ENCODE measurements around the gene SCD5. TPM values are rescaled to one million over a fixed set of nuclear protein-coding genes. Genes with fewer than 3 reads are reported as not detected.

SCD5 gene
- total RNA-seq, 1 donor from 2014 or later = 61.7 TPM

- Mint-ChIP-seq H3K27me3 (ENCODE audit: low read depth, unreplicated experiment) (no peaks in the 10 kb centered on the region), H3K9me3 (ENCODE audit: unreplicated experiment) (no peaks in the 10 kb centered on the region), H3K27ac (ENCODE audit: unreplicated experiment) (no peak overlapping the region), H3K4me1 (ENCODE audit: low read depth, unreplicated experiment) (peaks cover 8% of the 10 kb centered on the region), H3K36me3 (ENCODE audit: low read depth, unreplicated experiment) (peaks cover 26% of the 10 kb centered on the region), H3K4me3 (ENCODE audit: unreplicated experiment) (no peak overlapping the region)
- no peak overlapping the region for H2AFZ ChIP-seq (ENCODE audit: low read depth, low read length)
- no peaks in the 10 kb centered on the region for H3K9me3 ChIP-seq (ENCODE audit: insufficient read depth, low read depth, low read length)
- no peak overlapping the region for H3K4me3 ChIP-seq (ENCODE audit: insufficient read depth, low read depth, low read length)
- FAIRE-seq (no peak), DNase-seq (ENCODE audit: low read depth) (no peak)
- H4K20me1 ChIP-seq (ENCODE audit: insufficient read depth, low read length) = no peaks in the 10 kb centered on the region
- H3K27me3 ChIP-seq (ENCODE audit: insufficient read depth, low read length) = no peaks in the 10 kb centered on the region
- H3K4me2 ChIP-seq (ENCODE audit: low read length) = no peak overlapping the region
- H3K9ac ChIP-seq (ENCODE audit: low read length) = no peak overlapping the region
- no peaks in the 10 kb centered on the region for H3K4me1 ChIP-seq (ENCODE audit: insufficient read depth, low read length)
- TF ChIP-seq EZH2 (IDR thresholded peaks at IDR 0.05; ENCODE audit: insufficient read depth, low read length) = no peak
- TF ChIP-seq, protein P1, sequence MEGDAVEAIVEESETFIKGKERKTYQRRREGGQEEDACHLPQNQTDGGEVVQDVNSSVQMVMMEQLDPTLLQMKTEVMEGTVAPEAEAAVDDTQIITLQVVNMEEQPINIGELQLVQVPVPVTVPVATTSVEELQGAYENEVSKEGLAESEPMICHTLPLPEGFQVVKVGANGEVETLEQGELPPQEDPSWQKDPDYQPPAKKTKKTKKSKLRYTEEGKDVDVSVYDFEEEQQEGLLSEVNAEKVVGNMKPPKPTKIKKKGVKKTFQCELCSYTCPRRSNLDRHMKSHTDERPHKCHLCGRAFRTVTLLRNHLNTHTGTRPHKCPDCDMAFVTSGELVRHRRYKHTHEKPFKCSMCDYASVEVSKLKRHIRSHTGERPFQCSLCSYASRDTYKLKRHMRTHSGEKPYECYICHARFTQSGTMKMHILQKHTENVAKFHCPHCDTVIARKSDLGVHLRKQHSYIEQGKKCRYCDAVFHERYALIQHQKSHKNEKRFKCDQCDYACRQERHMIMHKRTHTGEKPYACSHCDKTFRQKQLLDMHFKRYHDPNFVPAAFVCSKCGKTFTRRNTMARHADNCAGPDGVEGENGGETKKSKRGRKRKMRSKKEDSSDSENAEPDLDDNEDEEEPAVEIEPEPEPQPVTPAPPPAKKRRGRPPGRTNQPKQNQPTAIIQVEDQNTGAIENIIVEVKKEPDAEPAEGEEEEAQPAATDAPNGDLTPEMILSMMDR (IDR thresholded peaks at IDR 0.05; ENCODE audit: insufficient read depth, low read depth, low read length) = no peak
- no peaks in the 10 kb centered on the region for H3K79me2 ChIP-seq (ENCODE audit: insufficient read depth, low read length)
- no peak overlapping the region for H3K27ac ChIP-seq (ENCODE audit: low read depth, low read length)
- no peaks in the 10 kb centered on the region for H3K36me3 ChIP-seq (ENCODE audit: insufficient read depth, low read length)
Observed at GRCh38 chr4:82698412-82698811, 100.2 kb downstream of the SCD5 start.

DNA sequence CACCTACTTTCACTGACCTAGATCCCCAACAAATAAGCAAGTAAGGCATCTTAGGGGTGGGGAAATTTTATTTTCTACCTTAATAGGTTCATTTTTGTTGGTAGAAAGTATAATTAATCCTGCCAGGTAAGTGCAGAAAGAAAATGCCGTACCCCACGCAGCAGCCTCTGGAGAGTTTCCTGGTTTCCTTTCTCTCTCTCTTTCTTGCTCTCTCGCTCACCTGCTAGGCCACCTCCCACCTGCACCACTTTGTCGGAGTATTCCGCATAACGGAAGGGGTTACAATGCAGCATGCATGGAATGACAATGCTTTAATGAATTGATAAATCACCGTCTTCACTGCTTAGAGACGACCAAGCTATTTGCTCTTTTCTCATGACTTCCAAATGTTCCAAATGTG, 101.0 kb downstream of the SCD5 start:
- Histone ChIP-seq H3K36me3 (ENCODE audit: insufficient read depth, low read length) (no peaks in the 10 kb centered on the region), H3K4me2 (ENCODE audit: low read length) (no peak overlapping the region), H3K27me3 (ENCODE audit: insufficient read depth, low read length) (no peaks in the 10 kb centered on the region), H3K9ac (ENCODE audit: low read length) (no peak overlapping the region), H3K27ac (ENCODE audit: low read depth, low read length) (no peak overlapping the region), H2AFZ (ENCODE audit: low read depth, low read length) (no peak overlapping the region), H4K20me1 (ENCODE audit: insufficient read depth, low read length) (no peaks in the 10 kb centered on the region), H3K4me1 (ENCODE audit: insufficient read depth, low read length) (no peaks in the 10 kb centered on the region), H3K79me2 (ENCODE audit: insufficient read depth, low read length) (no peaks in the 10 kb centered on the region), H3K9me3 (ENCODE audit: insufficient read depth, low read depth, low read length) (no peaks in the 10 kb centered on the region), H3K4me3 (ENCODE audit: insufficient read depth, low read depth, low read length) (no peak overlapping the region)
- TF ChIP-seq, protein P1 (IDR thresholded peaks at IDR 0.05; ENCODE audit: insufficient read depth, low read depth, low read length) = no peak
- no peak for TF ChIP-seq EZH2 (IDR thresholded peaks at IDR 0.05; ENCODE audit: insufficient read depth, low read length)
- DNase-seq (ENCODE audit: low read depth) (no peak), FAIRE-seq (no peak)
- H3K9me3 Mint-ChIP-seq (ENCODE audit: unreplicated experiment) = no peaks in the 10 kb centered on the region
- H3K4me1 Mint-ChIP-seq (ENCODE audit: low read depth, unreplicated experiment) = peaks cover 8% of the 10 kb centered on the region
- H3K27me3 Mint-ChIP-seq (ENCODE audit: low read depth, unreplicated experiment) = no peaks in the 10 kb centered on the region
- peaks cover 29% of the 10 kb centered on the region for H3K36me3 Mint-ChIP-seq (ENCODE audit: low read depth, unreplicated experiment)
- no peak overlapping the region for H3K27ac Mint-ChIP-seq (ENCODE audit: unreplicated experiment)
- no peak overlapping the region for H3K4me3 Mint-ChIP-seq (ENCODE audit: unreplicated experiment)

DNA sequence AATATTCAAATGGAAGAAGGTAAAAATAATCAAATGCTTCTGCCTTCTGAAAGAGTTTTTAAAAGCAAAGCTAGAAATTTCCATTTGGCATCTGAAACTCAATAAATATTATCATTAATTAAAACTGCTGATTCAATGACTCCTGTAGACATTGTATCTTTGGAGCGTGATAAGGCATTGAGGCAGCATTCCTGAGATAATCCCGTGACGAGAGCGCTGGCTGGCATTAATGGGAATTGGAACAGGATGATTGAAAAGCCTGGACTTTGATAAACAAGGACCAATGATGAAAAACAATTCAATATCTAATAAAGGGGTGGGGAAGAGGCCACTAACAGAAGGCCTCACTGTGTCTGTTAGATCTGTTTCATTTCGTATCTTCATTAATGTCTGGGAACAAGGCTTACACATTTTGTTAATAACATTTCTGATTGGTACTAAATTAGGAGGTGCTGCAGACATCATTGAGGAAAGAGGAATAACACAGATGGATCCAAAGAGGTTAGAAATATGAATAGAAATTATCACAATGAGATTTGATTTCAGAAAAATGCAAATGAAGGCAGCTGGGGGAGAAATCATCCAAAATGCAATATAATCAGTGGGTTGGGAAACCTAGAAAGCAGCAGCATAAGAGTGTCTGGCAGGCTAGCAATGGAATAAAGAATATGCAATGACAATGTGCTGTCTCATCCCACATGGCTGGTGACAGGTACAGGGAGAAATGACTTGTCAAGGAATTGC, 102.3 kb downstream of the SCD5 start:
- no peak overlapping the region for H3K27ac Mint-ChIP-seq (ENCODE audit: unreplicated experiment)

More for the DNA sequence above, 102.3 kb downstream of the SCD5 start:
- H4K20me1 ChIP-seq (ENCODE audit: insufficient read depth, low read length) = no peaks in the 10 kb centered on the region
- no peaks in the 10 kb centered on the region for H3K4me1 ChIP-seq (ENCODE audit: insufficient read depth, low read length)
- H3K36me3 ChIP-seq (ENCODE audit: insufficient read depth, low read length) = peaks cover 2% of the 10 kb centered on the region
- no peak for TF ChIP-seq EZH2 (IDR thresholded peaks at IDR 0.05; ENCODE audit: insufficient read depth, low read length)
- TF ChIP-seq, protein P1 (IDR thresholded peaks at IDR 0.05; ENCODE audit: insufficient read depth, low read depth, low read length) = no peak
- H2AFZ ChIP-seq (ENCODE audit: low read depth, low read length) = no peak overlapping the region
- no peaks in the 10 kb centered on the region for H3K9me3 ChIP-seq (ENCODE audit: insufficient read depth, low read depth, low read length)
- H3K27ac ChIP-seq (ENCODE audit: low read depth, low read length) = no peak overlapping the region
- FAIRE-seq (no peak), DNase-seq (ENCODE audit: low read depth) (no peak)
- H3K4me3 ChIP-seq (ENCODE audit: insufficient read depth, low read depth, low read length) = no peak overlapping the region
- no peak overlapping the region for H3K9ac ChIP-seq (ENCODE audit: low read length)
- H3K27me3 Mint-ChIP-seq (ENCODE audit: low read depth, unreplicated experiment) = no peaks in the 10 kb centered on the region
- peaks cover 8% of the 10 kb centered on the region for H3K4me1 Mint-ChIP-seq (ENCODE audit: low read depth, unreplicated experiment)
- H3K4me2 ChIP-seq (ENCODE audit: low read length) = no peak overlapping the region
- H3K79me2 ChIP-seq (ENCODE audit: insufficient read depth, low read length) = no peaks in the 10 kb centered on the region
- H3K4me3 Mint-ChIP-seq (ENCODE audit: unreplicated experiment) = no peak overlapping the region
- peaks cover under 1% of the 10 kb centered on the region for H3K9me3 Mint-ChIP-seq (ENCODE audit: unreplicated experiment)
- H3K36me3 Mint-ChIP-seq (ENCODE audit: low read depth, unreplicated experiment) = peaks cover 29% of the 10 kb centered on the region
- no peaks in the 10 kb centered on the region for H3K27me3 ChIP-seq (ENCODE audit: insufficient read depth, low read length)

Data from astrocyte (in vitro differentiated cells and primary cell).